Measurements from ENCODE around the gene TMA7.

DNA sequence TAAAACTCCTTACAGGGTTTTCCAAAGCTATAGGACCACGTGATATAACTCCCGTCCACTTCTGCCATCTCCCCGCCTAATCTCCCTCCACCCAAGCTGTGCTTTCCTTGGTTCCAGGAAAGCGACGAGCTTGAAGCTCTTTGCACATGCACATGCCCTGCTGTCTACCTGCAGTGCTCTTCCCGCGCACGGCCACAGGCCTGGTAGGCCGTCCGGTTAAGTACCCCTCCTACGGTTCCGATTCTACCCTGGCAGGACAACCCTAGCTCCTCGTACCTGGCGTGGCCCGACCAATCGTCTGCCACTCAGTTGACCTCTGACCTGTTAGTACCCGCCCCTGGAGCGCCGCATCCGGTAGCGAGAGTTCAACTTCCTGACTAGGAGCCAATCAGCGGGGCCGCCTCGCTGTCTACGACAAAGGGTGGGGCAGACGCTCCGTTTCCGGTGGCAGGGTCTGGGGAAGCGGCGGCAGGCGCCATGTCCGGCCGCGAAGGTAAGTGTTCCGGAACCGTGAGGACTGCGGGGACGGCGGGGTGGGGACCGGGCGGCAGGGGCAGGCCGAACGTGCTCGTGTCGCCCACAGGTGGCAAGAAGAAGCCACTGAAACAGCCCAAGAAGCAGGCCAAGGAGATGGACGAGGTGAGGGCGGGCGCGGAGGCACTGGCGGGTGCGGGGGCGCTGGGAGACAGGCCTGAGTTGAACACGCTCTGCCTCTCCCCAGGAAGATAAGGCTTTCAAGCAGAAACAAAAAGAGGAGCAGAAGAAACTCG, at the start of gene TMA7, which contains the start of gene CCDC51:
- TF ChIP-seq EZH2phosphoT487 (IDR thresholded peaks at IDR 0.05; ENCODE audit: borderline replicate concordance) (no peak), CTCF (conservative IDR thresholded peaks at IDR 0.05; ENCODE audit: low read length) (no peak)
